H1 (cell line): ENCODE data around the gene ARHGEF26.

Experiments used
- BACH1 ChIP-seq: IDR thresholded peaks from 2 replicates; pipeline ENCODE4 v1.6.1; 2012; ENCODE audit warnings: low read length, improper control_type of control experiment
- EZH2 ChIP-seq: fragments of 200-600 bp; sonication (generic); IDR thresholded peaks from 2 replicates; pipeline ENCODE4 v1.7.1; 2012; ENCODE audit warnings: low read depth, mild to moderate bottlenecking, moderate library complexity, low read length, inconsistent platforms; ENCODE audit not compliant: severe bottlenecking
- FOSL1 ChIP-seq: IDR thresholded peaks from 2 replicates; pipeline ENCODE4 v1.6.1; 2011; ENCODE audit warnings: mild to moderate bottlenecking, low read depth, low read length, moderate library complexity; ENCODE audit not compliant: insufficient read depth
- MAX ChIP-seq: IDR thresholded peaks from 2 replicates; pipeline ENCODE4 v1.6.1; 2012; ENCODE audit warnings: inconsistent platforms
- NRF1 ChIP-seq: IDR thresholded peaks from 2 replicates; pipeline ENCODE4 v1.6.1; 2011; ENCODE audit warnings: mild to moderate bottlenecking, low read depth, low read length, improper control_type of control experiment
- POLR2A ChIP-seq, 2 experiments: IDR thresholded peaks; 1 replicate in 1 of 2; 2 replicates in 1 of 2; pipeline ENCODE4 v1.6.1; 2011; ENCODE audit warnings: low read depth in 2 of 2, low read length in 2 of 2, mild to moderate bottlenecking in 2 of 2; ENCODE audit errors: control extremely low read depth in 1 of 2
- RFX5 ChIP-seq: IDR thresholded peaks from 2 replicates; pipeline ENCODE4 v1.6.1; 2011; ENCODE audit warnings: low read depth, low read length, improper control_type of control experiment, borderline replicate concordance
- RXRA ChIP-seq: IDR thresholded peaks from 2 replicates; pipeline ENCODE4 v1.6.1; 2011; ENCODE audit warnings: low read depth, mild to moderate bottlenecking, low read length, moderate library complexity; ENCODE audit not compliant: insufficient read depth
- SIN3A ChIP-seq, 2 experiments: IDR thresholded peaks in 1 of 2; conservative IDR thresholded peaks in 1 of 2; 2 replicates each; pipeline ENCODE4 v1.6.1; 2011 to 2012; ENCODE audit warnings: low read length in 2 of 2, improper control_type of control experiment in 1 of 2, low read depth in 1 of 2, mild to moderate bottlenecking in 1 of 2
- TF ChIP-seq, protein P1 (sequence below), 3 experiments: IDR thresholded peaks; 1 replicate in 2 of 3; 2 replicates in 1 of 3; pipeline versions ENCODE4 v1.5.1 to v1.6.1; 2011; ENCODE audit warnings: low read length in 3 of 3, mild to moderate bottlenecking in 3 of 3, inconsistent platforms in 2 of 3, low read depth in 1 of 3, moderate library complexity in 1 of 3; ENCODE audit not compliant: insufficient read depth in 1 of 3; ENCODE audit errors: control extremely low read depth in 1 of 3

DNA sequence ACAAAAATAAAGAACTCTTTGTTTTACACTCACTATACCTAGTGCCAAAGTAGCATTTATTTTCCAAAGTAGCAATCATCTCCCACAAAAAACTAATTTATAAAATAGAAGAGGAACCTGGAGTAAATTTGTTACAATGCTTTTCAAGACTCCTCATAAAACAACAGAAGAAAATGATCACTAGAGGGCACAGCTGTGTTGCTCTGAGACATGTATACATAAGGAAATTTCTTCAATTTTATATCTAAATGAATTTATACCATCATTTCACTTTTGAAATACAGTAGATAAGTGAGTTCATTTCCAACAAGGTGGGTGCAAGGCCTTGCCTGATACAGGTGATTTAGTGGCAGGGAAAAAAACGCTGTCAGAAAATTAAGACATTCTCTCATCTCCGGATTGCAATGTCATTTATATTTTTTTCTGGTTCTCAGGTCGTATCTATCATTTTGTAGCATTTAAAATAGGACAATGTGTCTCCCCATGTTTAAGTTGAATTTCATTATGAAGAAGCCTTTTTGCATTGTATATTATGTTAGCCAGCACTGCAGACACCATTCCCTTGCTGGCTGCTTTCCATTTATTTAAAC lies 25.3 kb upstream of the ARHGEF26 start:
- TF ChIP-seq, protein P1, sequence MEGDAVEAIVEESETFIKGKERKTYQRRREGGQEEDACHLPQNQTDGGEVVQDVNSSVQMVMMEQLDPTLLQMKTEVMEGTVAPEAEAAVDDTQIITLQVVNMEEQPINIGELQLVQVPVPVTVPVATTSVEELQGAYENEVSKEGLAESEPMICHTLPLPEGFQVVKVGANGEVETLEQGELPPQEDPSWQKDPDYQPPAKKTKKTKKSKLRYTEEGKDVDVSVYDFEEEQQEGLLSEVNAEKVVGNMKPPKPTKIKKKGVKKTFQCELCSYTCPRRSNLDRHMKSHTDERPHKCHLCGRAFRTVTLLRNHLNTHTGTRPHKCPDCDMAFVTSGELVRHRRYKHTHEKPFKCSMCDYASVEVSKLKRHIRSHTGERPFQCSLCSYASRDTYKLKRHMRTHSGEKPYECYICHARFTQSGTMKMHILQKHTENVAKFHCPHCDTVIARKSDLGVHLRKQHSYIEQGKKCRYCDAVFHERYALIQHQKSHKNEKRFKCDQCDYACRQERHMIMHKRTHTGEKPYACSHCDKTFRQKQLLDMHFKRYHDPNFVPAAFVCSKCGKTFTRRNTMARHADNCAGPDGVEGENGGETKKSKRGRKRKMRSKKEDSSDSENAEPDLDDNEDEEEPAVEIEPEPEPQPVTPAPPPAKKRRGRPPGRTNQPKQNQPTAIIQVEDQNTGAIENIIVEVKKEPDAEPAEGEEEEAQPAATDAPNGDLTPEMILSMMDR (IDR thresholded peaks at IDR 0.05; ENCODE audit: control extremely low read depth in 1 of 3, insufficient read depth in 1 of 3, low read depth in 1 of 3, low read length in 3 of 3), result peak in 2 of 3 experiments; percentile 7 to 23; a peak in 2 of 4 replicates
- TF ChIP-seq RFX5 (no peak), RXRA (no peak), MAX (no peak), FOSL1 (no peak), EZH2 (no peak), BACH1 (no peak), NRF1 (no peak), SIN3A (conservative IDR thresholded peaks at IDR 0.05 in 1 of 2, IDR thresholded peaks at IDR 0.05 in 1 of 2; ENCODE audit: low read depth in 1 of 2, low read length in 2 of 2) (no peak), POLR2A (IDR thresholded peaks at IDR 0.05; ENCODE audit: control extremely low read depth in 1 of 2, low read depth in 2 of 2, low read length in 2 of 2) (no peak)
